HepG2 (cell line): ENCODE results near the gene XXYLT1. TPM values are rescaled to one million over a fixed set of nuclear protein-coding genes. Genes with fewer than 3 reads are reported as not detected.

ENCODE experiments used
- ATAC-seq: fragments of 200-7000 bp; cut with Tn5 transposase; 3 replicates; pipeline ENCODE4 v1.9.1; 2020; ENCODE audit warnings: mild to moderate bottlenecking, moderate library complexity
- BruUV-seq: library from RNA; stranded (reverse); fragments of 400-500 nt; replicated peaks from 2 replicates; lab custom pipeline; 2021; lab: Mats Ljungman, UMichigan
- CTCF ChIA-PET: fragments of 300-600 bp; formaldehyde crosslinking; extraction: SDS; loops from one replicate; lab custom pipeline; 2021; ENCODE audit warnings: low total read pairs, inconsistent platforms, low intra/inter-chr PET ratio; lab: Yijun Ruan, JAX
- POLR2A ChIA-PET: fragments of 350-600 bp; sonication (Branson Sonifier 250); formaldehyde crosslinking; loops from one replicate; lab custom pipeline; 2020; ENCODE audit warnings: antibody characterized with exemption, inconsistent platforms; lab: Yijun Ruan, JAX
- DNase-seq: peaks from one replicate; pipeline ENCODE4 v3.0.0-alpha.2; 2015; ENCODE audit warnings: low spot score
- FAIRE-seq: peaks from 3 replicates; lab custom pipeline; 2011; peaks lifted over from hg19 to GRCh38; lab: Jason Lieb, UNC
- H2AFZ ChIP-seq: one replicate; pipeline ENCODE4 v1.6.1; 2011; ENCODE audit warnings: low read length, inconsistent platforms
- H3K27ac ChIP-seq: fragments of 300-600 bp; 3 replicates; pipeline ENCODE4 v1.8.0; 2011; ENCODE audit warnings: mixed run types, mild to moderate bottlenecking, mixed read lengths, low read length, inconsistent platforms; ENCODE audit not compliant: insufficient read depth; ENCODE audit errors: extremely low read length
- H3K27me3 ChIP-seq, 2 experiments: fragments of 200-600 bp in 1 of 2; 2 replicates in 1 of 2; 3 replicates in 1 of 2; pipeline versions ENCODE4 v1.6.0 to v1.8.0; 2011; ENCODE audit warnings: low read length in 2 of 2, mild to moderate bottlenecking in 2 of 2, moderate library complexity in 2 of 2, inconsistent platforms in 1 of 2; ENCODE audit not compliant: insufficient read depth in 2 of 2, control insufficient read depth in 1 of 2
- H3K36me3 ChIP-seq, 2 experiments: fragments of 200-600 bp in 1 of 2; replicated peaks in 1 of 2; 2 replicates in 1 of 2; 3 replicates in 1 of 2; pipeline versions ENCODE4 v1.5.1 to v1.8.0; 2011; ENCODE audit warnings: low read length in 2 of 2, inconsistent platforms in 1 of 2; ENCODE audit not compliant: insufficient read depth in 2 of 2, control insufficient read depth in 1 of 2
- H3K4me1 ChIP-seq: 2 replicates; pipeline ENCODE4 v1.5.1; 2012; ENCODE audit warnings: low read length, inconsistent platforms; ENCODE audit not compliant: insufficient read depth
- H3K4me2 ChIP-seq: 2 replicates; pipeline ENCODE4 v1.6.0; 2011; ENCODE audit warnings: low read depth, low read length, inconsistent platforms
- H3K4me3 ChIP-seq, 3 experiments: fragments of 200-600 bp in 1 of 3; sonication (generic), shearing (Covaris generic) in 1 of 3; replicated peaks in 1 of 3; 2 replicates each; pipeline ENCODE4 v1.5.1; 2011 to 2016; ENCODE audit warnings: low read length in 3 of 3, inconsistent platforms in 2 of 3, low read depth in 2 of 3, mild to moderate bottlenecking in 2 of 3, control low read depth in 1 of 3, mixed read lengths in 1 of 3; ENCODE audit not compliant: insufficient read depth in 1 of 3
- H3K79me2 ChIP-seq: one replicate; pipeline ENCODE4 v1.6.1; 2011; ENCODE audit warnings: low read length, inconsistent platforms; ENCODE audit not compliant: insufficient read depth
- H3K9ac ChIP-seq: 2 replicates; pipeline ENCODE4 v1.6.0; 2011; ENCODE audit warnings: mild to moderate bottlenecking, low read depth, low read length, inconsistent platforms; ENCODE audit not compliant: insufficient read depth
- H3K9me3 ChIP-seq: 2 replicates; pipeline ENCODE4 v1.5.1; 2012; ENCODE audit warnings: mild to moderate bottlenecking, low read length
- H4K20me1 ChIP-seq: 2 replicates; pipeline ENCODE4 v1.6.0; 2011; ENCODE audit warnings: inconsistent platforms, mild to moderate bottlenecking, low read length, moderate library complexity; ENCODE audit not compliant: insufficient read depth
- GATAD2A ChIP-seq: IDR thresholded peaks from 2 replicates; pipeline ENCODE4 v1.6.1; 2016
- MXD1 ChIP-seq: sonication (generic); formaldehyde crosslinking; IDR thresholded peaks from 2 replicates; pipeline ENCODE4 v1.4.0; 2020; ENCODE audit warnings: mild to moderate bottlenecking, missing genetic modification reagents
- RXRA ChIP-seq: sonication (generic); formaldehyde crosslinking; IDR thresholded peaks from 2 replicates; pipeline ENCODE4 v1.5.1; 2020; ENCODE audit warnings: missing genetic modification reagents
- ZNF326 ChIP-seq: sonication (generic); formaldehyde crosslinking; IDR thresholded peaks from 2 replicates; pipeline ENCODE4 v1.4.0; 2020; ENCODE audit warnings: missing genetic modification reagents, borderline replicate concordance
- ZNF567 ChIP-seq: sonication (generic); formaldehyde crosslinking; IDR thresholded peaks from 2 replicates; pipeline ENCODE4 v1.8.1; 2023; ENCODE audit warnings: mild to moderate bottlenecking, missing genetic modification reagents, borderline replicate concordance
- ZNF75D ChIP-seq: sonication (generic); formaldehyde crosslinking; IDR thresholded peaks from 2 replicates; pipeline ENCODE4 v1.8.1; 2023; ENCODE audit warnings: missing genetic modification reagents, mild to moderate bottlenecking, borderline replicate concordance
- WGBS: methylation state at CpG from one replicate; pipeline ENCODE4 v1.1.6; 2017; ENCODE audit warnings: low lambda C conversion rate; 5-methylcytosine and 5-hydroxymethylcytosine counted together
- in situ Hi-C: cut with HindIII; loops from 2 replicates; pipeline ENCODE4 v1.10.0; 2017; ENCODE audit warnings: low pct_unique_long_range_greater_than_20kb; ENCODE audit not compliant: extremely low pct_ligation_motif_present
- intact Hi-C: fragments of 100-400 bp; cut with micrococcal nuclease; formaldehyde crosslinking; loops from one replicate; pipeline ENCODE4 v1.10.0; 2022; ENCODE audit not compliant: unreplicated experiment
- polyA plus RNA-seq, 8 experiments: library from polyadenylated mRNA; depleted of rRNA in 3 of 8; stranded (reverse) in 7 of 8; unstranded in 1 of 8; fragments of >200 nt; fragmentation: Illumina TruSeq in 4 of 8; extraction: Trizol in 4 of 8; gene quantifications; 2 replicates each; pipeline versions ENCODE4 v1.2.1 to v1.2.3, GENCODE V29; 2011 to 2016; ENCODE audit warnings: low read depth in 4 of 8, missing spikeins in 1 of 8, mixed read lengths in 1 of 8; ENCODE audit not compliant: insufficient read depth in 1 of 8
- total RNA-seq, 5 experiments: library from RNA; depleted of rRNA; stranded (reverse); fragments of >200 nt; fragmentation: Illumina TruSeq; extraction: Trizol; gene quantifications; 2 replicates each; pipeline ENCODE4 v1.2.3, GENCODE V29; 2016; ENCODE audit warnings: low read depth in 1 of 5
- TF ChIP-seq, protein P1 (sequence below): sonication (generic); formaldehyde crosslinking; conservative IDR thresholded peaks from 2 replicates; pipeline ENCODE4 v1.8.0; 2022; ENCODE audit warnings: low read depth, missing genetic modification reagents
- TF ChIP-seq, protein P2 (sequence below): sonication (generic); formaldehyde crosslinking; IDR thresholded peaks from one replicate; pipeline ENCODE4 v1.5.1; 2020; ENCODE audit warnings: mild to moderate bottlenecking, missing genetic modification reagents; ENCODE audit errors: not compliant biosample characterization

XXYLT1 gene
- total and polyA plus RNA-seq, 2 of the 13 experiments (the other 11 are each of a cell fraction or from before 2014, with no cell fraction given), result 17.7 to 19.0 TPM

GRCh38 chr3:195143221-195143620 lies 127.7 kb downstream of the XXYLT1 start:
- intact Hi-C loops, result no loop called here
- Histone ChIP-seq H4K20me1 (no peaks in the 10 kb centered on the region), H3K79me2 (no peaks in the 10 kb centered on the region), H3K9me3 (no peaks in the 10 kb centered on the region; the same call in 1 of the 2 replicates), H3K4me3 (no peak overlapping the region), H2AFZ (no peak overlapping the region), H3K27ac (no peak overlapping the region), H3K27me3 (no peaks in the 10 kb centered on the region), H3K36me3 (peaks cover 1 to 7% of the 10 kb centered on the region in 2 experiments; a peak in 2 of 5 replicates), H3K9ac (no peak overlapping the region), H3K4me1 (0 out of 2 replicates have a peak, but pooled peaks cover 8% of the 10 kb centered on the region), H3K4me2 (no peak overlapping the region)
- BruUV-seq, result no TSS peak
- DNase-seq (no peak), FAIRE-seq (no peak), ATAC-seq (no peak)
- ChIA-PET POLR2A (no interaction called here), CTCF (no interaction called here)
- TF ChIP-seq ZNF326 (CRISPR knock-in tag), result no peak
- 95% methylated on average over 5 of the region's 5 CpGs for WGBS
- in situ Hi-C loops, result no loop called here

DNA sequence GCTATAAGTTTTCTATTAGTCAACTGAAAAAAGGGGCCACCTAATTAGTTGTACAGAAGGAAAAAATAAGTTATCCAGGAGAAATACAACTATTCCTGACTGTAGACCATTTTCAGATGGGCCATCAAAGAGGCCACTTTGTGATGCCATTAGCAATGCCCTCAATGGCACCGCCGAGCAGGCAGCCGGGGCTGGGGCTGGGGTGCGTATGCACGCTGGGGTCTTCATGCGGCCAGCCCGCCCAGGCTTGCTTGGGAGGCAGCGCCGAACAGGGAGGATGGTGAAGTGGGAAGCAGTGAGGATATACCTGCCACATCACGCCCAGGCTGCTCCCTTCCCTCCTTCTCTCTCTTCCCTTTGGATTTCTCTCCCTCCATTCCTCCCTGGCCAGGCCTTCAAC lies 128.4 kb downstream of the XXYLT1 start:
- no peak for FAIRE-seq
- Histone ChIP-seq H3K79me2 (no peaks in the 10 kb centered on the region), H3K27ac (no peak overlapping the region), H3K4me3 (no peak overlapping the region), H3K4me2 (no peak overlapping the region), H2AFZ (no peak overlapping the region), H3K4me1 (0 out of 2 replicates have a peak, but pooled peaks cover 1% of the 10 kb centered on the region), H4K20me1 (no peaks in the 10 kb centered on the region), H3K9me3 (no peaks in the 10 kb centered on the region; the same call in 1 of the 2 replicates), H3K27me3 (no peaks in the 10 kb centered on the region), H3K36me3 (peaks cover 0 to 7% of the 10 kb centered on the region in 2 experiments; a peak in 1 of 5 replicates), H3K9ac (no peak overlapping the region)
- no TSS peak for BruUV-seq
- no peak for ATAC-seq
- ChIA-PET POLR2A (no interaction called here), CTCF (no interaction called here)
- intact Hi-C loops, result no loop called here
- no peak for DNase-seq
- in situ Hi-C loops, result no loop called here
- WGBS, result 92% methylated on average over 4 of the region's 10 CpGs
- TF ChIP-seq, protein P1, sequence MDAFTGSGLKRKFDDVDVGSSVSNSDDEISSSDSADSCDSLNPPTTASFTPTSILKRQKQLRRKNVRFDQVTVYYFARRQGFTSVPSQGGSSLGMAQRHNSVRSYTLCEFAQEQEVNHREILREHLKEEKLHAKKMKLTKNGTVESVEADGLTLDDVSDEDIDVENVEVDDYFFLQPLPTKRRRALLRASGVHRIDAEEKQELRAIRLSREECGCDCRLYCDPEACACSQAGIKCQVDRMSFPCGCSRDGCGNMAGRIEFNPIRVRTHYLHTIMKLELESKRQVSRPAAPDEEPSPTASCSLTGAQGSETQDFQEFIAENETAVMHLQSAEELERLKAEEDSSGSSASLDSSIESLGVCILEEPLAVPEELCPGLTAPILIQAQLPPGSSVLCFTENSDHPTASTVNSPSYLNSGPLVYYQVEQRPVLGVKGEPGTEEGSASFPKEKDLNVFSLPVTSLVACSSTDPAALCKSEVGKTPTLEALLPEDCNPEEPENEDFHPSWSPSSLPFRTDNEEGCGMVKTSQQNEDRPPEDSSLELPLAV (CRISPR knock-in tag), result no peak
- no peak for TF ChIP-seq ZNF75D (CRISPR knock-in tag)
- TF ChIP-seq, protein P2, sequence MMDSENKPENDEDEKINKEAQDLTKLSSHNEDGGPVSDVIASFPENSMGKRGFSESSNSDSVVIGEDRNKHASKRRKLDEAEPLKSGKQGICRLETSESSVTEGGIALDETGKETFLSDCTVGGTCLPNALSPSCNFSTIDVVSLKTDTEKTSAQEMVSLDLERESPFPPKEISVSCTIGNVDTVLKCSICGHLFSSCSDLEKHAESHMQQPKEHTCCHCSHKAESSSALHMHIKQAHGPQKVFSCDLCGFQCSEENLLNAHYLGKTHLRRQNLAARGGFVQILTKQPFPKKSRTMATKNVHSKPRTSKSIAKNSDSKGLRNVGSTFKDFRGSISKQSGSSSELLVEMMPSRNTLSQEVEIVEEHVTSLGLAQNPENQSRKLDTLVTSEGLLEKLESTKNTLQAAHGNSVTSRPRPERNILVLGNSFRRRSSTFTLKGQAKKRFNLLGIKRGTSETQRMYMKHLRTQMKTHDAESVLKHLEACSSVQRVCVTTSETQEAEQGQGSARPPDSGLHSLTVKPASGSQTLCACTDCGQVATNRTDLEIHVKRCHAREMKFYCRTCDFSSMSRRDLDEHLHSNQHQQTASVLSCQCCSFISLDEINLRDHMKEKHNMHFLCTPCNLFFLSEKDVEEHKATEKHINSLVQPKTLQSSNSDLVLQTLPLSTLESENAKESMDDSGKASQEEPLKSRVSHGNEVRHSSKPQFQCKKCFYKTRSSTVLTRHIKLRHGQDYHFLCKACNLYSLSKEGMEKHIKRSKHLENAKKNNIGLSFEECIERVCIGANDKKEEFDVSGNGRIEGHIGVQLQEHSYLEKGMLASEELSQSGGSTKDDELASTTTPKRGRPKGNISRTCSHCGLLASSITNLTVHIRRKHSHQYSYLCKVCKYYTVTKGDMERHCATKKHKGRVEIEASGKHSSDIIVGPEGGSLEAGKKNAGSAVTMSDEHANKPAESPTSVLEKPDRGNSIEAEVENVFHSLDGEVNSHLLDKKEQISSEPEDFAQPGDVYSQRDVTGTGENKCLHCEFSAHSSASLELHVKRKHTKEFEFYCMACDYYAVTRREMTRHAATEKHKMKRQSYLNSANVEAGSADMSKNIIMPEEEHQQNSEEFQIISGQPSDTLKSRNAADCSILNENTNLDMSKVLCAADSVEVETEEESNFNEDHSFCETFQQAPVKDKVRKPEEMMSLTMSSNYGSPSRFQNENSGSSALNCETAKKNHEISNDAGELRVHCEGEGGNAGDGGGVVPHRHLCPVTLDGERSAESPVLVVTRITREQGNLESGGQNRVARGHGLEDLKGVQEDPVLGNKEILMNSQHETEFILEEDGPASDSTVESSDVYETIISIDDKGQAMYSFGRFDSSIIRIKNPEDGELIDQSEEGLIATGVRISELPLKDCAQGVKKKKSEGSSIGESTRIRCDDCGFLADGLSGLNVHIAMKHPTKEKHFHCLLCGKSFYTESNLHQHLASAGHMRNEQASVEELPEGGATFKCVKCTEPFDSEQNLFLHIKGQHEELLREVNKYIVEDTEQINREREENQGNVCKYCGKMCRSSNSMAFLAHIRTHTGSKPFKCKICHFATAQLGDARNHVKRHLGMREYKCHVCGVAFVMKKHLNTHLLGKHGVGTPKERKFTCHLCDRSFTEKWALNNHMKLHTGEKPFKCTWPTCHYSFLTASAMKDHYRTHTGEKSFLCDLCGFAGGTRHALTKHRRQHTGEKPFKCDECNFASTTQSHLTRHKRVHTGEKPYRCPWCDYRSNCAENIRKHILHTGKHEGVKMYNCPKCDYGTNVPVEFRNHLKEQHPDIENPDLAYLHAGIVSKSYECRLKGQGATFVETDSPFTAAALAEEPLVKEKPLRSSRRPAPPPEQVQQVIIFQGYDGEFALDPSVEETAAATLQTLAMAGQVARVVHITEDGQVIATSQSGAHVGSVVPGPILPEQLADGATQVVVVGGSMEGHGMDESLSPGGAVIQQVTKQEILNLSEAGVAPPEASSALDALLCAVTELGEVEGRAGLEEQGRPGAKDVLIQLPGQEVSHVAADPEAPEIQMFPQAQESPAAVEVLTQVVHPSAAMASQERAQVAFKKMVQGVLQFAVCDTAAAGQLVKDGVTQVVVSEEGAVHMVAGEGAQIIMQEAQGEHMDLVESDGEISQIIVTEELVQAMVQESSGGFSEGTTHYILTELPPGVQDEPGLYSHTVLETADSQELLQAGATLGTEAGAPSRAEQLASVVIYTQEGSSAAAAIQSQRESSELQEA, result no peak
- TF ChIP-seq GATAD2A (CRISPR knock-in tag), result no peak
- TF ChIP-seq MXD1 (CRISPR knock-in tag), result no peak
- TF ChIP-seq RXRA, result no peak
- TF ChIP-seq ZNF567 (CRISPR knock-in tag), result no peak
